Skeletal muscle tissue (tissue), 4 donors: ENCODE data around the gene DACT1. TPM values are rescaled to one million over a fixed set of nuclear protein-coding genes. Genes with fewer than 3 reads are reported as not detected.

ENCODE experiments used
- H3K27ac ChIP-seq: one replicate; pipeline ENCODE4 v1.7.0; 2013; ENCODE audit warnings: mild to moderate bottlenecking, low read depth, low read length, inconsistent platforms
- H3K27me3 ChIP-seq, 3 donors: one replicate each; pipeline ENCODE4 v1.7.0; 2013; ENCODE audit warnings: low read length in 3 of 3; ENCODE audit not compliant: control insufficient read depth in 3 of 3, insufficient read depth in 3 of 3
- H3K36me3 ChIP-seq, 3 donors: one replicate each; pipeline ENCODE4 v1.7.0; 2013; ENCODE audit warnings: low read length in 3 of 3; ENCODE audit not compliant: control insufficient read depth in 3 of 3, insufficient read depth in 3 of 3
- H3K4me1 ChIP-seq, 3 donors: one replicate each; pipeline ENCODE4 v1.7.0; 2013; ENCODE audit warnings: low read length in 3 of 3, mild to moderate bottlenecking in 3 of 3; ENCODE audit not compliant: control insufficient read depth in 3 of 3, insufficient read depth in 3 of 3
- H3K4me3 ChIP-seq, 3 donors: one replicate each; pipeline ENCODE4 v1.7.0; 2013; ENCODE audit warnings: low read length in 3 of 3
- H3K9ac ChIP-seq, 3 donors: one replicate each; pipeline ENCODE4 v1.7.0; 2013; ENCODE audit warnings: low read length in 3 of 3, mild to moderate bottlenecking in 3 of 3, moderate library complexity in 2 of 3, low read depth in 1 of 3
- H3K9me3 ChIP-seq, 3 donors: one replicate each; pipeline ENCODE4 v1.7.0; 2013; ENCODE audit warnings: low read length in 3 of 3; ENCODE audit not compliant: control insufficient read depth in 3 of 3
- total RNA-seq: library from RNA; depleted of rRNA; stranded (reverse); fragments of >200 nt; gene quantifications from one replicate; pipeline ENCODE4 v1.2.3, GENCODE V29; 2014
- donor health status: Osteomylitis.

DACT1 gene
- total RNA-seq, 1 donor from 2014 or later: 32.4 TPM

GRCh38 chr14:58635091-58635830, 2.5 kb upstream of the DACT1 start:
- H3K27ac ChIP-seq: no peak overlapping the region
- no peak overlapping the region for H3K9ac ChIP-seq
- H3K9me3 ChIP-seq: no peaks in the 10 kb centered on the region

GRCh38 chr14:58636129-58636528, 1.6 kb upstream of the DACT1 start:
- no peak overlapping the region for H3K27ac ChIP-seq

More at GRCh38 chr14:58635091-58635830, 2.5 kb upstream of the DACT1 start:
- Histone ChIP-seq H3K27me3 (peaks cover 0 to 9% (median 0%) of the 10 kb centered on the region in 3 donors), H3K4me1 (peaks cover 18 to 23% (median 19%) of the 10 kb centered on the region in 3 donors), H3K36me3 (no peaks in the 10 kb centered on the region), H3K4me3 (no peak overlapping the region)

GRCh38 chr14:58637040-58637390, 747 bp upstream of the DACT1 start:
- Histone ChIP-seq H3K9me3 (no peaks in the 10 kb centered on the region), H3K9ac (peak overlapping the region; percentile 51 to 65 (median 57))

More at GRCh38 chr14:58636129-58636528, 1.6 kb upstream of the DACT1 start:
- Histone ChIP-seq H3K4me3 (no peak overlapping the region), H3K9ac (no peak overlapping the region), H3K36me3 (peaks cover 0 to under 1% (median 0%) of the 10 kb centered on the region in 3 donors), H3K27me3 (peaks cover 0 to 9% (median 0%) of the 10 kb centered on the region in 3 donors), H3K9me3 (no peaks in the 10 kb centered on the region), H3K4me1 (peaks cover 18 to 23% (median 19%) of the 10 kb centered on the region in 3 donors)

GRCh38 chr14:58638231-58639197, 752 bp downstream of the DACT1 start:
- H3K27me3 ChIP-seq: peaks cover 0 to 2% (median 0%) of the 10 kb centered on the region in 3 donors
- H3K4me3 ChIP-seq: peak overlapping the region; percentile 75 to 84 (median 78)
- H3K27ac ChIP-seq: peak overlapping the region; percentile 85
- H3K9ac ChIP-seq: peak overlapping the region; percentile 69 to 86 (median 83)
- H3K36me3 ChIP-seq: peaks cover 0 to 19% (median 13%) of the 10 kb centered on the region in 3 donors
- peaks cover 18 to 23% (median 19%) of the 10 kb centered on the region in 3 donors for H3K4me1 ChIP-seq
- H3K9me3 ChIP-seq: no peaks in the 10 kb centered on the region

More at GRCh38 chr14:58637040-58637390, 747 bp upstream of the DACT1 start:
- peak overlapping the region; percentile 64 to 84 (median 79) for H3K4me3 ChIP-seq
- H3K27ac ChIP-seq: peak overlapping the region; percentile 71
- peaks cover 0 to 9% (median 6%) of the 10 kb centered on the region in 3 donors for H3K36me3 ChIP-seq
- peaks cover 18 to 23% (median 19%) of the 10 kb centered on the region in 3 donors for H3K4me1 ChIP-seq
- peaks cover 0 to 2% (median 0%) of the 10 kb centered on the region in 3 donors for H3K27me3 ChIP-seq

GRCh38 chr14:58639198-58639565, 1.4 kb downstream of the DACT1 start:
- Histone ChIP-seq H3K36me3 (peaks cover 0 to 22% (median 13%) of the 10 kb centered on the region in 3 donors), H3K27ac (peak overlapping the region; percentile 85)

GRCh38 chr14:58639842-58640484, 2.2 kb downstream of the DACT1 start:
- H3K9me3 ChIP-seq: no peaks in the 10 kb centered on the region
- peaks cover under 1 to 23% (median 13%) of the 10 kb centered on the region in 3 donors for H3K36me3 ChIP-seq
- no peak overlapping the region for H3K27ac ChIP-seq
- peaks cover 18 to 23% (median 19%) of the 10 kb centered on the region in 3 donors for H3K4me1 ChIP-seq
- peak overlapping the region in 2 of 3 donors; percentile 78 to 84 for H3K4me3 ChIP-seq
- H3K9ac ChIP-seq: peak overlapping the region in 1 of 3 donors; percentile 86
- peaks cover 0 to 2% (median 0%) of the 10 kb centered on the region in 3 donors for H3K27me3 ChIP-seq

More at GRCh38 chr14:58639198-58639565, 1.4 kb downstream of the DACT1 start:
- Histone ChIP-seq H3K4me3 (peak overlapping the region; percentile 75 to 84 (median 78)), H3K9me3 (no peaks in the 10 kb centered on the region), H3K4me1 (peaks cover 18 to 23% (median 19%) of the 10 kb centered on the region in 3 donors), H3K9ac (peak overlapping the region; percentile 59 to 86 (median 83)), H3K27me3 (peaks cover 0 to 2% (median 0%) of the 10 kb centered on the region in 3 donors)

GRCh38 chr14:58640959-58641358, 3.2 kb downstream of the DACT1 start:
- Histone ChIP-seq H3K27ac (no peak overlapping the region), H3K27me3 (peaks cover 0 to 2% (median 0%) of the 10 kb centered on the region in 3 donors), H3K4me3 (no peak overlapping the region), H3K9me3 (no peaks in the 10 kb centered on the region), H3K4me1 (peaks cover 15 to 23% (median 18%) of the 10 kb centered on the region in 3 donors), H3K9ac (no peak overlapping the region), H3K36me3 (peaks cover 9 to 33% (median 23%) of the 10 kb centered on the region in 3 donors)

GRCh38 chr14:58641509-58641908, 3.7 kb downstream of the DACT1 start:
- peaks cover 9 to 23% (median 15%) of the 10 kb centered on the region in 3 donors for H3K4me1 ChIP-seq
- no peak overlapping the region for H3K27ac ChIP-seq
- peaks cover 0 to 2% (median 0%) of the 10 kb centered on the region in 3 donors for H3K27me3 ChIP-seq
- peaks cover 9 to 38% (median 25%) of the 10 kb centered on the region in 3 donors for H3K36me3 ChIP-seq
- no peak overlapping the region for H3K9ac ChIP-seq
- H3K9me3 ChIP-seq: no peaks in the 10 kb centered on the region
- no peak overlapping the region for H3K4me3 ChIP-seq

GRCh38 chr14:58643366-58643765, 5.6 kb downstream of the DACT1 start:
- peaks cover 9 to 49% (median 29%) of the 10 kb centered on the region in 3 donors for H3K36me3 ChIP-seq

More at GRCh38 chr14:58643366-58643765, 5.6 kb downstream of the DACT1 start:
- H3K4me1 ChIP-seq: peaks cover 9 to 15% (median 14%) of the 10 kb centered on the region in 3 donors
- H3K9ac ChIP-seq: no peak overlapping the region
- no peak overlapping the region for H3K4me3 ChIP-seq
- peaks cover 0 to under 1% (median 0%) of the 10 kb centered on the region in 3 donors for H3K27me3 ChIP-seq
- H3K9me3 ChIP-seq: no peaks in the 10 kb centered on the region
- no peak overlapping the region for H3K27ac ChIP-seq
